HG02642 (cell line): ENCODE results near the gene SHROOM2.
"Not testable (repeated sequence)": the region's sequence is repeated elsewhere in the genome, so short reads cannot be mapped to it uniquely, and the experiment has no call there.

Experiments
- ATAC-seq: cut with Tn5 transposase; IDR thresholded peaks from one replicate; pipeline ENCODE4 v1.9.1; 2021; ENCODE audit warnings: mild to moderate bottlenecking; ENCODE audit not compliant: unreplicated experiment, poor library complexity

The SHROOM2 gene

DNA sequence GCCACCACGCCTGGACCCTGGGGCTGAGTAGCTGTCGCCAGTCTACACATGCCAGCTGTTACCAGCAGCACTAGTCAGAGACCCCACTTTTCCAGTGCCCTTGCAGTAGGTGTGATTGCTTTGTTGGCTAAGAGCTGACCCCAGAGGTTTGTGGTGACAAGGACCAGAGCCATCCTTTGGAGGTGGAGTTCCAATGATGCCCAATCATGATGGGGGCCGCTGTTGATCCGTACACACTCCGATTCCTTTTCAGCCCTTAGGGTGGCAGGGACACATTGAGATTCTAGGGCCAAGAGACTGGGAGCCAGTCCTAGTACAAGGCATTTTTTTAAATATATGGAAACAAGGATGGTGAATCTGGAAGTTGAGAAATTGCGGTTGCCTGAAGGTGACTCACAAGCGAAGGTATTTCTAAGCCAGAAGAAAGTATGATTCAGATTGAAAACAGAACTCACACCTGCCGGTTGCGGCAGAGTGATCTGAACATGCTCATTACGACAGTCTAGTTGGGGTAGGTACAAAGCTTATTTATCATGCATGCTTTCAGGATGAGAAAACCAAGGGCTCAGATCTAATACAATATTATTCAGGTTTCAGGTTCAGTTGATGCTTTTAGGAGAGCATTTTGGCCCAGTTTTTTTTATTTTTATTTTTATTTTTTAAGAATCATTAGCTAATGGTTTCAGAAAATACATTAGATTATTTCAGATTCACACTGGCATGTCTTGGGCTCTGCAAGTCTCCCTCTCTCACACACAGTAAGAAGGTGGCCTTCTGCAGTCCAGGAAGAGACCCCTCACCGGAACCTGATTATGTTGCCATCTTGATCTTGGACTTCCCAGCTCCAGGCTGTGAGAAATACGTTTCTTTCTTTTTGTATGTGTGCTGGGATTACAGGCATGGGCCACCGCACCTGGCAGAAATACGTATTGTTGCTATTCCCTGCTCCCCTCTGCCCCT lies 43.4 kb downstream of the SHROOM2 start:
- peak; percentile 90 for ATAC-seq

DNA sequence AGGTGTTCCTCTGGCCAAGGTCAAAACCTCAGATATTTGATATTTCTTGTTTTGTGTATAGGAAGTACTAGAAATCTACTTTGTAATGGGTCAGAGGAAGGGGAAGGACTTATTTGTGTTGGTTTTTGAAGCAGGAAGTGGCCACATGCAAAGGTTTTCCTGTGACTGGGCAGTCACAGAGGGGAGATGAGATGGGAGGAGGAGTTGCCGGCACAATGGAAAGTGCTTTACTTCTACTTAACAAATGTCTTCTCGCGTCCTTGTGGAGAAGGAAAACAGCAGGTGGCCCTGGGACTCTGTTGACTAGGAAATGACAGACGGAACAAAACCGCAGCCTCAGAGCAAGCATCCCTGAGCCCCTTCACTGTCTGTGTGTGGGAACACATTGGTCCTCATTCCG lies 46.6 kb downstream of the SHROOM2 start:
- ATAC-seq = no peak

DNA sequence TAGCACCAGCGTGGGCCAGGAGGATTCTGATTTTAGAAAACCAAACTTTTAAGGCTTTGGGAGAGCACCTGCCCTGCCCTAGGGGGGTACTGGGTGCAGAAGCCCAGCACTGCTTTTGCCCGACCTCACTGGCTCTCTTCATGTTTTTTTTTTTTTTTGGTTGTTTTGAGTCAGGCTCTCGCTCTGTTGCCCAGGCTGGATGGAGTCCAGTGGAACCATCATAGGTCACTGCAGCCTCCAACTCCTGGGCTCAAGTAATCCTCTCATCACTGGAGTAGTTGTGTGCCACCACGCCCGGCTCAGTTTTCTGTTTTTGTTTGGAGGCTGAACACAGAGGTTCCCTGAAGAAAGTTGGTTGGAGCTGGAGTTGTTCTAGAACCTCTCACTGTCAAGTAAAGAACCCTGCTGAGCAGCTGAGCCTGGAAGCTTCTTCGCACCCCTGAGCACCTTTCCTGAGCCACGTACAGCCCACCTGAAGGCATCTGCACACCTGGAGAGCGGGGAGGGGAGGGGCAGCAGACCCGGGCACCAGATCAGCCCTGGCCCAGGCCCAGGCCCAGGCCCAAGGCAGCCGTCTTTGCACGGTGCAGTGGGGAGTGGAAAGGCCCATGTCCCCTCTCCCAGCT lies 49.5 kb downstream of the SHROOM2 start:
- no peak for ATAC-seq

DNA sequence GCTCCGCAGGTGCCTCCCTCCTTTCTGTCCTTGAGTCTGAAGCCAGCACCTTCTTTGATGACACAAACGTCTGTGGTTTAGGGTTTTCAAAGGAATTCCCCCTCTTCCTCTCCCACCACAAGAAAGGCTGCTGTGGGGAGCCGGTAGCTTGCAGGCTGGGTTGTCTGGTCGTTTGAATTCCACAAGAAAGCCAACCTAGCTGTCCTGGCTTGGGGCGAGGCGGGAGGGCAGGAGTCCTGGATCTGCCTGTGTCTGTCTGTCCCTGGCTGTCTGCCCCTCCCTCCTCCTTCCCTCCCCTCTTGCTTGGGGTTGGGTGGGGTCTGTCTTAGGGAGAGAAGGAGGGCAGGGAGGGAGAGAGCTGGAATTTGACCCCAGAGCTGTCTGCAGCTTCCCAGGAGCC lies 56.3 kb downstream of the SHROOM2 start:
- ATAC-seq = no peak

DNA sequence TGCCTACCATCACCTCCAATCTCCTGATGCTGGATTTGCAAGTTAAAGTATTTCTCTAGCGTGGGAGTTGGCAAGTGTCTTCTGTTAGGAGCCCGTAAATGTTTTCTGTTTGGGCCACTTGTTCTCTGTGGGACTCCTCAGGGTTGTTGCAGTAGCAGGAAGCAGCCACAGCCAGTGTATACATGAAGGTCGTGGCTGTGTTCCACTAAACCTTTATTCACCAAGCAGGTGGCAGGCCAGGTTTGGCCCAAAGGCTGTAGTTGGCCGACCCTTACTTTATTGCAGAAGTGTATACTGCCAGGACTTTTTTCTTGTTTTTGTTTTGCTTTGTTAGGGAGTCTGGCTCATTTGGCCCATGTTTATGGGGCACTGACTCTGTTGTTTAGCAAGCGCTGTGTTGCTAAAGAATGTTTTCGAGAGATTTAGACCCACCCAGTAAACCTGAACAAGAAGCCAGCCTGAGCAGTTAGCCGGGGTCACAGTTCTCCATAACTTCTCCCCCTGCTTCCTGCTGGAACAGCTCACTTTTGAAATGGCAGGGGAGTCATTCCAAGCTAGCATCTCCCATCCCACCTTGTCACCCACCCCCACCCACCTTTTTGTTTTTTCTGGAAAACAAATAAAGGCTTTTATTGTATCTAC lies 58.8 kb downstream of the SHROOM2 start:
- no peak for ATAC-seq

DNA sequence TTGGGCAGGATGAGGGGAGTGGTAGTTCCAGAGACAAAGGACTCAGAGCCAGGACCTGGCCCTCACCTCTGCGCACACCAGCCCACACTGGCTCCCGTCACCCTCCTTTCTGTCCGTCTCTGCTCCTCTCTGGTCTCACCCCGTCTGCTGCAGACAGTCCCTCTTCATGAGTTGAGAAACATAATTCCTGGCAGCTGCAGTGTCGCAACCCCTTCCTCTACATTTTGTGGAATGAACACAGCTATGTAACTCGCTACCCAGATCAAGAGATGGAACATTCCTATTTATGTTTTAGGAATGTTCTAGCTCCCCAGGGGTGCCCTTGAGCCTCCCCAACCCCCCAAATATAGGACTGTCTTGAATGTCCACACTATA lies 59.3 kb downstream of the SHROOM2 start:
- no peak for ATAC-seq

DNA sequence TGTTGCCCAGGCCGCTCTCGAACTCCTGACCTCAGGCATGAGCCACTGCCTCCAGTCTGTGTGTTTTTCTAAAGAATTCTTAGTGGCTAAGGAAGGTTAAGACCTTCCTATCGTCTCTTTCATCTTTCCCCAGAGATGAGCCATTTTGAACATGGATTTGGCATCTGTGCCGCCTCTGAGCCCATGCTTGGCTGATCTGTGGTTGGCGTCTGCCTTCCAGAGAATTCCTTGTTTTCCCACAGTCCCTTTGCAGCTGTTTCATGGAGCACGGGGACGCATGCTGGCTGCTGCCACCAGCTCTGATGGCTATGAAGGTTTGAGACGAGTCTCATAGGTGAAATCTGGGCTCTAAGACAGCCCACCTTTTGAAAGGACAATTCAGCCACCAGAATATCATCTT lies 60.4 kb downstream of the SHROOM2 start:
- ATAC-seq = no peak

DNA sequence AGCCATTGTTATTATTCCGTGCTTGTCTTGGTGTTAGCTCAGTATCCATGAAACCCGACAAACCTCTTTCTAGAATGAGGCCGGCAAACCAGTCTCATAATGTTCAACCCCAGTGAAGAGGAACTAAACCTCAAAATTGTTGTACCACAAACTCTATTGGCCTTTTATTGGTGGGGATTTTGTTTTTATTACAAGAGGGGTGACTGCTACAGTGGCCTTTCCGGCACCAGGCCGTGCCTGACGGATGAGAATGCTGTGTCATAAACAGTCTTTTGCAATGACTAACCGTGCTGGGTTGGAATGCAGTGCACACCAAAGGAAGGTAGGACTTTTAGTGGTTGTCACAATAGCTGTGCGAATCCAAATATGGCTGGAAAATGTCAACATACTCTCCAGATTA lies 60.8 kb downstream of the SHROOM2 start:
- no peak for ATAC-seq

DNA sequence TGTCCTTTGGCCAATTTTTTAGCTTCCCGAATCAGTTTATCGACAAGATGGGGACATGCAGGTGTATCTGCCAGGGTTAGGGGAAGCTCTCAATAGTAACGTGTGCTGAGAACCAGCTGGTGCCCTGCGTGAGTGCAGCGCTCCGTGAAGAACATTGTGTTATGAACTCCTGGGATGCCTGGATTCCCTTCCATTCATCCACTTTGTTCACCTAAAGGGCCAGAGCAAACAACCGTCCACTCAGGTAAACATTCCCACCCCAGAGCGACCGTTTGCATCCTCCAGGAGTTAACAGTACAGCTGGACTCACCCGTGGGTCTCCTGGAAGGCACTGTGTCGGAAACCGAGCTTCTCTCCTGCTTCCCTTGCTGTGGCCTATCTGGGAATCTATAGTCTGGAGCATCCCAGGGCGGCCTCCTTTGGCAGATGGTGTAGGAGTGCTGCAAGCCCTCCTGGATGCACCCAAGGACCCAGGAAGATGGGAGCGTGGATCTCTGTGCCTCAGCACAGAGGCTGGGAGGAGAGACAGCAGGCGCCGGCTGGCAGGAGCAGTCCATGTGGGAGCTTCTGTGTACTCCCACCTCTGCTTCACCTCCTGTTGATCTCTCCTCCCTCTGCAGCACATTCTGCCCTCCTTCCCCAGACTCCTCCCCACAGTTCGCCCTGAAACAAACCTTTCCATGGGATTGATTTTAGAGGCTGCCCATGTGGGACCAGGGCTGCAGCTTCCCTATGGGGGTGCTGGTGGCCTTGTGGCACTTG lies 62.7 kb downstream of the SHROOM2 start:
- no peak for ATAC-seq

DNA sequence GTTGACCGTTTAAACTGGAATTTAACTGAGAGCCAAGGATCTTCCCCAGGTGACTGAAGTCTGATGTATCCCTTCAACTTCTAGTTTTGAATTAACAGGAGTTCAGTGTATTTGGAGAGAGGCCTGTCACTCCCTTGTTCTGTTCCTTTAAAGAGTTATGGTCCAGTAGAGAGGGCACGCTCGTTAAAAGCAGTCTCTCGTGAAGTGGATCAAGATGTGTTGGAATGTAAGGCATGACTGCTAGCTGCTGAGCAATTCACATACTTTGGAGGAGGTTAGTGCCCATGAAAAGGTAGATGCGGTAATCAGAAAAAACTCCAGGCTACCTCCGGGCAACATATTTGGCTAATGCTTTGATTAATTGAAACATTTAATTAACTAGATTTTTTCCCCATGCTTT lies 65.7 kb downstream of the SHROOM2 start:
- no peak for ATAC-seq

DNA sequence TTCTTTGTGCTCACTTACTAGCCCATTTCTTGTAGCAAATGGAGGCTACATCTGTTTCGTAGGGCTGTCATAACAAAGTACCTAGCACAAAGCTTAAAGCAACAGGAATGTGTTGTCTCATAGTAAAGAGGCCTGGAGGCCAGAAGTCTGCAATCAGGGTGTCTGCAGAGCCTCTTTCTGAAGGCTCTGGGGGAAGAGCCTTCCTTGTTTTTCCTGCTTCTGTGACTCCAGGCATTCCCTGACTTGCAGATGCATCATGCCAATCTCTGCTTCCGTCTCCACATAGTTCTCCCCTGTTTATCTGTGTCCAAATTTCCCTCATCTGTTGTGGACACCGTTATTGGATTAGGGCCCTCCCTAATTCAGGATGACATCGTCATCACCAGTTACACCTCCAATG lies 67.1 kb downstream of the SHROOM2 start:
- no peak for ATAC-seq

DNA sequence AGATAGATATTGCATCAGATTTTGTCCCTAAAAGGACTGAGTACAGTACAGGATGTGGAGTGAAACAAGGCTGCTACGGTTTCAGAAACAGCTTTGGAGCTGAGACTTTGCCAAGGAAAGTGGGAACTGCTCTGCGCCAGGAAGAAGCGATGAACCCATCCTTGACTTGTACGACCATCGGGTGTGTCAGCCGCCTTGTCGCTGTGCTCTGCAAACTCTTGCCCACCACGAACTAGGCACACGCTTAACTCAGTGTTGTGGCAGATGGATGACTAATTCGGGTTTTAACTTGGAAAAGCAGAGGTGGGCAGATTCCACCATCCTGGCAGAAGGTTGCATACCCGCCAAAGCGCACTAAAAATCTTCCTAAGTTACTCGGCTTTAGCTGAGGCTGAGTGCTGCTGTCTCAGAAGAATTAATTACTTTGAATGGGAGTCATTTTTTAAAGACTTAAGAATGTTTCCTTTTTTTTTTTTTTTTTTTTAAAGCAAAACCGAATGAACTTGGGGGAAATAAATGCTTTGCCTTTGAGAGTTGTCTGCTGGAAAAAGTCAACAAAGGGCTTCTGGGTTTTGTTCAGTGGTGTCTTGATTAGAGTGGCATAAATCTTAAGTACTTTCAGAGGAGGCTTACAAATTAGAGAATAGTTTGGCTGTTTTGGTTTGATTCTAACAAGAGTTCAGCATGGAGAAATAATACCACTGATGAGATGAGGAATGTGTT lies 69.5 kb downstream of the SHROOM2 start:
- ATAC-seq = no peak

DNA sequence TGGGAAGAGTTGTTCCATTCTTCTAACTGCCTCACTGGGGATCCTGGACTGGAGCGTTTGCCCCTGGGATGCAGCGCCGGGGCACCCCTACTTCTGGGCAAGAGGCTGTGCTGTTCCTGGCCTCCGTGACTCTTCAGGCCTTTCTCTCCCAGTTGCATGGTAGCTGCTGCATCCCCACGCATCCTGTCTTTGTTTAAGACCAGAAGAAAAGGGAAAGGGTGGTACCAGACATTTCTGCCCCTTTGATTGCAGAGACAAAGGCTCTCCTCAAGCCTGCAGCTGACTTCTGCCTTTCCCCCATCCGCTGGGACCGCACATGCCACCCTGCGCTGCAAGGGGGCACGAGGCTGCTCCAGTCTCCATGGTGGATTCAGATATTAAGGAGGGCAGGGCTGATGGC lies 70.4 kb downstream of the SHROOM2 start:
- ATAC-seq = no peak

DNA sequence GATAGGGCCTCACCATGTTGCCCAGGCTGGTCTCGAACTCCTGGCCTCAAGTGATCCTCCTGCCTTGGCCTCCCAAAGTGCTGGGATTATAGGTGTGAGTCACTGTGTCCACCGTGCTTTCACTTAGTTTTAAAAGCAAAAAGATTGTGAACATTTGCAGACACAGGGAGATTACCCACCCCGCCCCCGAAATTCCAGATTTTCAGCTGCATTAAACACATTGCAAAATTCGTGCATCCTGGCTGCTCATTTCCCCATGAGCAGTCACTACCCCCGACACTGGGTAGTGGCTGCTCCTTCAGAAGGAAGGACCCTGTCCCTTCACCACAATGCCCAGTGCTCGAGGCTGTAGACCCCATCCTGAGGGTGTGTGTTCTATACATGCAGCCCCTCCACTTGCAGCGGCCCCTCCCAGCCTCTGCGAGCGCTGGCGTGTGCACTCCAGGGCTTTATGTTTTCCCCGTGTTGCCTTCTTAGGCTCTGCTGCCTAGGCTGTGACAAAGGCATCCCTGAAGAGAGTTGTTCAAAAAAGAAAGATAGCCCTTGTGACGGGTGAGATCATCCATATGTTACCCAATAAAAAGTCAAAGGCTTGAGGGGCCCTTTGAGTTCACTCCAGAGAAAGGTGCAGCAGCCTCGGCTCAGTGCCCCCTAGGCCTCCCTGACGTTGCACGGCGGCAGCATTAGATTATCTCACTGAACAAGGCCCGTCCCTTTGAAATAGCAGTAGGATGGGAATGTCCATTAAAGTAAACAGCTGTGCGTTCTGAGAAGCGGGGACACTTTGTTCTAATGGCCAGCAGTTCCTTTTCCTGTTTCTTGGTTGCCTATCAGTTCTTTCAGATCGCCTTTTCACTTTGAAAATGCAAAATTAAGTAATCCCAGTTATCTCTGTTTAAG lies 71.6 kb downstream of the SHROOM2 start:
- no peak for ATAC-seq

DNA sequence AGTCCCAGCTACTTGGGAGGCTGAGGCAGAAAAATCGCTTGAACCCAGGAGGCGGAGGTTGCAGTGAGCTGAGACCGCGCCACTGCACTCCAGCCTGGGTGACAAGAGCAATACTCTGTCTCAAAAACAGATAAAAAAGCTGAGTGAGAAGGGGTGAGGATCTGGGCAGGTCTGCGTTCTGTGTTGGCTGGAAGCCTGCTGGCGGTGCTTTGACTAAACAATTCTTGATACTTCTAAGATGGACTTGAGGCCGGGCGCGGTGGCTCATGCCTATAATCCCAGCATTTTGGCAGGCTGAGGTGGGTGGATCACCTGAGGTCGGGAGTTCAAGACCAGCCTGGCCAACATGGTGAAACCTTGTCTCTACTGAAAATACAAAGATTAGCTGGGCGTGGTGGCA lies 72.5 kb downstream of the SHROOM2 start:
- ATAC-seq = not testable (repeated sequence)

DNA sequence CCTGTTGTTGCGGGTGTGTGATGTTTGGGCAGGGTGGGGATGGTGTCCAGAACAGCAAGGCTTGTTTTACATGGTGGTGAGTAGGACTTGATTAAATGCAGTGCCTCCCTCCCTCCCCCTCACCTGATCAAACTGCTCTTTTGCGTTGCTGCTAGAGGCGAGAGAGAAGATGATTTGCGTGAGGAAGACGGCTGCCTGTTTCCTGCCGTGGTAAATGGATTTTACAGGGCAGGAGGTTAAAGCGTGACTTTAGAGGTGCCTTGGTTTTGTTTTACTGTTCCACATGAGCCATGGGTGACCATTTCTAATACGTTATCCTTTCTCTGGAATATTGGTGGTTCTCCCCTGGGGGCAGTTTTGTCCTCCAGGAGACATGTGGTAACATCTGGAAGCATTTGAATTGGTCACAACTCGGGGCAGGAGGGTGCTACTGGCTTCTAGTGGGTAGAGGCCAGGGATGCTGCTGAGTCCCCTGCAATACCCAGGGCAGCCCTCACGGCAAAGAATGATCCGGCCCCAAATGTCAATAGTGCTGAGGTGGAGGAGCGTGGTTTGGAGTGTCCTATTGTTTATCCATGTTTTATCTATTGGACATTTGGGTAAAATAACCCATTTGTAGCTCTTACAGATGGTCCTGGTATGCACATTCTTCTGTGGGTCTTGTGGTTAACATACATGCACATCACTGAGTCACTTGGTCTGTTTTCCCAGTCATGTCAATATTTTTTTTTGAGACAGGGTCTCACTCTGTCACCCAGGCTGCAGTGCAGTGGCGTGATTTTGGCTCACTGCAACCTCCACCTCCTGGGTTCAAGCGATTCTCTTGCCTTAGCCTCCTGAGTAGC lies 73.7 kb downstream of the SHROOM2 start:
- no peak for ATAC-seq

DNA sequence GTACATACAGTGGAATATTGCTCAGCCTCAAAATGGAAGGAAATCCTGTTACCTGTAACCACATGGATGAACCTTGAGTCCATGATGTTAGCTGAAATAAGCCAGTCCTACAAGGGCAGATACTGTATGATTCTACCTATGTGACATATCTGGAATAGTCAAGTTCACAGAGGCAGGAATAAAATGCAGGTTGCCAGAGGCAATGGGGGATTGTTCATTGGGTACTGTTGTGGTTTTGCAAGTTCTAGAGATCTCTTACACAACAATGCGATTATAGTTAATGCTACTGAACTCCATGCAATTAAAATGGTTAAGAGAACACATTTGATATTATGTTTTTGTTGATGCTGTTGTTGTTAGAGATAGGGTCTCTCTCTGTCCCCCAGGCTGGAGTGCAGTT lies 74.6 kb downstream of the SHROOM2 start:
- no peak for ATAC-seq

DNA sequence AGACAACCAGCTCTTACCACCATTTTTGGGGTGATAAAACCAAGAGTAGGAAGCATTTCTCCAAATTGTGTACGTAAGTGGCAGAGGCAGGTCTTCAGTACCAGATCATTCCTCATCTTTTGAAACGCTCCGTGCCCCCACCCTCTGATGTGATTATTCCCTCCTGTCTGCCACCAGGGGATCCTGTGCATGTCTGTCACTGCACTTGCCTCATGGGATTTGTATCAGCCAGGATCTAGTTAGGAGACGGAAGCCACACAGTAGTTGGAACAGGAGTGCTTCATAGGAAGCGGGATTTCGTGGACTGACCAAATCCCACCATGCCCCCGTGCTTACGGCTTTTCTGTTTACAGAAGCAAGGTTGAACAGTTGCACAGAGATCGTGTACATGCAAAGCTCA lies 75.5 kb downstream of the SHROOM2 start:
- no peak for ATAC-seq
